AG09319 (cell line): ENCODE measurements around the gene LARP4B.

Source experiments
- DNase-seq: peaks from one replicate; pipeline ENCODE4 v3.0.0-alpha.2; 2010; ENCODE audit warnings: low read depth; ENCODE audit errors: extremely low read depth
- TF ChIP-seq, protein P1 (sequence below): IDR thresholded peaks from 2 replicates; pipeline ENCODE4 v1.5.1; 2011; ENCODE audit warnings: low read depth, mild to moderate bottlenecking, inconsistent platforms, low read length, moderate library complexity

The LARP4B gene

GRCh38 chr10:931326-932318 lies at the start of gene LARP4B:
Gene LARP4B (minus strand): TSS chr10:931705. CDS start chr10:885721, 45,984 bp downstream.
- TF ChIP-seq, protein P1, sequence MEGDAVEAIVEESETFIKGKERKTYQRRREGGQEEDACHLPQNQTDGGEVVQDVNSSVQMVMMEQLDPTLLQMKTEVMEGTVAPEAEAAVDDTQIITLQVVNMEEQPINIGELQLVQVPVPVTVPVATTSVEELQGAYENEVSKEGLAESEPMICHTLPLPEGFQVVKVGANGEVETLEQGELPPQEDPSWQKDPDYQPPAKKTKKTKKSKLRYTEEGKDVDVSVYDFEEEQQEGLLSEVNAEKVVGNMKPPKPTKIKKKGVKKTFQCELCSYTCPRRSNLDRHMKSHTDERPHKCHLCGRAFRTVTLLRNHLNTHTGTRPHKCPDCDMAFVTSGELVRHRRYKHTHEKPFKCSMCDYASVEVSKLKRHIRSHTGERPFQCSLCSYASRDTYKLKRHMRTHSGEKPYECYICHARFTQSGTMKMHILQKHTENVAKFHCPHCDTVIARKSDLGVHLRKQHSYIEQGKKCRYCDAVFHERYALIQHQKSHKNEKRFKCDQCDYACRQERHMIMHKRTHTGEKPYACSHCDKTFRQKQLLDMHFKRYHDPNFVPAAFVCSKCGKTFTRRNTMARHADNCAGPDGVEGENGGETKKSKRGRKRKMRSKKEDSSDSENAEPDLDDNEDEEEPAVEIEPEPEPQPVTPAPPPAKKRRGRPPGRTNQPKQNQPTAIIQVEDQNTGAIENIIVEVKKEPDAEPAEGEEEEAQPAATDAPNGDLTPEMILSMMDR, result no peak
- peak; percentile 97 for DNase-seq

DNA sequence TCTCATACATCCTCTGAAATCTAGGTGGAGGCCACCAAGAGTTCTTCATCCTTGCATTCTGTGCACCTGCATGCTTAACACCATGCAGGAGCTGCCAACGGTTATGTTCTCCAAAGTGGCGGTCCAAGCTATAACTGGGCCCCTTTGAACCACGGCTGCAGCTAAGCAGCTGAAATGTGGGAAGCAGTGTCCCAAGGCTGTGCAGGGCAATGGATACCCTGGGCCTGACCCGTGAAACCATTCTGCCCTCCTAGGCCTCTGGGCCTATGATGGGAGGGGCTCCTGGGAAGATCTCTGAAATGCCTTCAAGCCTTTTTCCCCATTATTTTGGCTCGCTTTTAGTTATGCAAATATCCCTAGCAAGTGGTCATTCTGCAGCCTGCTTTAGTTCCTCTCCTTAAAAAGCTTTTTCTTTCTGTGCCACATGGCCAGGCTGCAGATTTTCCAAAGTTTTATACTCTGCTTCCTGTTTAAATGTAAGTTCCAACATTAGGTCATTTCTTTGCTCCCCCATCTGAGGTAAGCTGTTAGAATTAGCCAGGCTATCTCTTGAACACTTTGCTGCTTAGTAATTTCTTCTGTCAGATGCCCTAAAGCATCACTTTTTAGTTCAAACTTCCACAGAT lies 49.1 kb upstream of the LARP4B start:
- TF ChIP-seq, protein P1, result no peak
- no peak for DNase-seq

GRCh38 chr10:978826-979421 lies 47.4 kb upstream of the LARP4B start:
- no peak for DNase-seq
- TF ChIP-seq, protein P1, result no peak

DNA sequence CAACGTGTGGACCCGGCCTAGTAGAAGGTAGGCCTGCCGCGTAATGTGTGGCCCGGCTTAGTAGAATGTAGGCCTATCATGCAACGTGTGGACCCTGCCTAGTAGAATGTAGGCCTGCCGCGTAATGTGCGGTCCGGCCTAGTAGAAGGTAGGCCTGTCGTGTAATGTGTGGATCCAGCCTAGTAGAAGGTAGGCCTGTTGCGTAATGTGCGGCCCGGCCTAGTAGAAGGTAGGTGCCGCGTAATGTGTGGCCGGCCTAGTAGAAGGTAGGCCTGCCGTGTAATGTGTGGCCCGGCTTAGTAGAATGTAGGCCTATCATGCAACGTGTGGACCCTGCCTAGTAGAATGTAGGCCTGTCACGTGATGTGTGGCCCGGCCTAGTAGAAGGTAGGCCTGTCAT lies 44.8 kb upstream of the LARP4B start:
- TF ChIP-seq, protein P1, result no peak
- DNase-seq, result no peak

DNA sequence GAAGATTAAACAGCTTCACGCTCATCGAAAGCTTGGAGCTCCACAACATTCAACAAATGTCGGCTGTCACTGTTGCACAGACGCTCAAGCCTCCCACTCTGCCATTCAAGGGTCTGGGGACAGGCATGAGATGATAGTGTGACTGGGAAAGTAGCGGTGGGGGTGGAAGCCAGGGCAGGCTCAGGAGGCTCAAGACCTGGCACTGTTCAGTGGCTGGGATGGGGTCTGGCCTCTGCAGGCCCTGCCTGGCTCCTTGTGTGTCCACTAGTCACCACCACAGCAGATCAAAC lies 43.2 kb upstream of the LARP4B start:
- no peak for DNase-seq
- TF ChIP-seq, protein P1, result no peak

DNA sequence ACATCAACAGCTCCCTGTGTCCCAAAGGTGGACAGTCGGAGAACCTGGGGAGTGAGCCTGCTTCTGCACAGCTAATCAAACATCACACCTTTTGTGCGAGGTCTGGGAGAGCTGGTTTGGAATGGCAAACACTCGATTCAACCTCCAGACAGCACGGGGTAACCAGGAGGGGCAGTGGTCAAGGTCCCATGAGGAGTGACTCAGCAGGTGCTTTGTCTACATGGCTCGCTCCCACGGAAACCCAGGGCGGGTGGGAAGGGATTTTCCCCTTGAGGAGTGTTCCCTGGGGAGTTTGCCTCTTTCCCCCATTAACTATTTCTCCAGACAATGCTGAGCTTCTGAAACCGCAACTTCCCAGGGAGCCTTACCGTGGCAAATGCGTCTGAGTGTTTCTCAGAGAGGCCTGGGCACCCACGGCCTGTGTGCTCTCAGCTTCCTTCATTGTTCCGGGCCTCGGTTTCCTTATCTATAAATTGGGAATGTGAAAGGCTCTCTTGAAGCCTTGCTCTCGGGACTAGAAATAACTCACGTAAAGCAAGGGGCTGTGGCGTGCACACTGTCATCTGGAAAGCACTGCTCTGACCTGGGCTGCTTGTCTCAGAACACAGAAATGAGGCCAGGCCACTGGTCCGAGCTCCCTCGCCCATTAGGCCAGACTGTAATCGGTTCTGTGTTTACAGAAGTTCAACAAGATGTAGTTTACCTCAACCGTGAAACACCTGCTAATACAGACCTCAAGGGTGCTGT lies 42.7 kb upstream of the LARP4B start:
- TF ChIP-seq, protein P1, result no peak
- DNase-seq, result no peak
